GM10248 (cell line): ENCODE measurements around the gene TIPIN.
"Not testable (repeated sequence)": the region's sequence is repeated elsewhere in the genome, so short reads cannot be mapped to it uniquely, and the experiment has no call there.

Source experiments
- CTCF ChIA-PET: fragments of 300-600 bp; sonication (Branson Sonifier 250); formaldehyde crosslinking; extraction: SDS; loops from one replicate; lab custom pipeline; 2021; ENCODE audit warnings: antibody characterized with exemption; lab: Yijun Ruan, JAX
- POLR2A ChIA-PET: fragments of 350-650 bp; sonication (Branson Sonifier 250); formaldehyde crosslinking; extraction: SDS; loops from one replicate; lab custom pipeline; 2020; ENCODE audit warnings: antibody characterized with exemption; lab: Yijun Ruan, JAX
- DNase-seq: peaks from one replicate; pipeline ENCODE4 v3.0.0; 2012; ENCODE audit errors: extremely low spot score
- CTCF ChIP-seq: IDR thresholded peaks from 2 replicates; pipeline ENCODE4 v1.5.1; 2012; ENCODE audit warnings: mild to moderate bottlenecking, low read depth; ENCODE audit errors: extremely low read depth, missing control alignments, control extremely low read depth

Gene TIPIN

GRCh38 chr15:66362776-66363175 lies 6.3 kb upstream of the TIPIN start:
- CTCF ChIA-PET: no interaction called here
- POLR2A ChIA-PET: no interaction called here
- TF ChIP-seq CTCF: no peak
- no peak for DNase-seq

GRCh38 chr15:66361745-66362460 lies 5.4 kb upstream of the TIPIN start:
- POLR2A ChIA-PET, DNase-seq: not testable (repeated sequence)
- CTCF ChIA-PET: interaction anchor here (1.7 kb wide), 1 partner anchor 26 kb away, joined by 3 read pairs; no protein-coding TSS in a partner anchor

GRCh38 chr15:66359740-66360139 lies 3.3 kb upstream of the TIPIN start:
- TF ChIP-seq CTCF: no peak
- DNase-seq: peak; percentile 34
- ChIA-PET CTCF (no interaction called here), POLR2A (no interaction called here)

- POLR2A ChIA-PET: interaction anchor here (1.0 kb wide), 1 partner anchor 18 kb away, joined by 3 read pairs; no protein-coding TSS in a partner anchor
- TF ChIP-seq CTCF: no peak
- no peak for DNase-seq
- CTCF ChIA-PET: interaction anchor here (1.0 to 4.1 kb wide), 2 partner anchors 29 to 142 kb away, joined by 3 to 18 read pairs; partner anchors contain the start of gene SNAPC5
Measured at GRCh38 chr15:66356077-66356358, 467 bp downstream of the TIPIN start.

- not testable (repeated sequence) for DNase-seq
- ChIA-PET CTCF (interaction anchor here (1.0 kb wide), 1 partner anchor 15 kb away, joined by 3 read pairs; no protein-coding TSS in a partner anchor), POLR2A (interaction anchor here (0.6 kb wide), 1 partner anchor 192 kb away, joined by 5 read pairs; no protein-coding TSS in a partner anchor)
Measured at GRCh38 chr15:66348530-66348929, 8.0 kb downstream of the TIPIN start.

- no peak for DNase-seq
- POLR2A ChIA-PET: no interaction called here
- CTCF ChIA-PET: no interaction called here
- no peak for TF ChIP-seq CTCF
Measured at GRCh38 chr15:66328771-66329170, 27.7 kb downstream of the TIPIN start.

- no peak for DNase-seq
- ChIA-PET POLR2A (no interaction called here), CTCF (no interaction called here)
- no peak for TF ChIP-seq CTCF
Measured at GRCh38 chr15:66327736-66328135, 28.7 kb downstream of the TIPIN start.
